IgD-negative memory B cell (primary cell): Measurements from ENCODE around the gene MED27. TPM values are rescaled to one million over a fixed set of nuclear protein-coding genes. Genes with fewer than 3 reads are reported as not detected.
"Not testable (repeated sequence)": the region's sequence is repeated elsewhere in the genome, so short reads cannot be mapped to it uniquely, and the experiment has no call there.

Experiments
- H3K27ac Mint-ChIP-seq, 3 donors: one replicate each; pipeline ENCODE4 v1.8.0; 2020 to 2022; ENCODE audit warnings: mild to moderate bottlenecking in 3 of 3, mixed read lengths in 3 of 3, moderate library complexity in 1 of 3
- H3K27me3 Mint-ChIP-seq: one replicate; pipeline ENCODE4 v1.8.0; 2021; ENCODE audit warnings: mixed read lengths
- H3K36me3 Mint-ChIP-seq: one replicate; pipeline ENCODE4 v1.8.0; 2020; ENCODE audit warnings: mild to moderate bottlenecking, mixed read lengths
- H3K4me1 Mint-ChIP-seq, 3 donors: one replicate each; pipeline ENCODE4 v1.8.0; 2020 to 2022; ENCODE audit warnings: mixed read lengths in 3 of 3, mild to moderate bottlenecking in 1 of 3
- H3K4me3 Mint-ChIP-seq, 4 donors: one replicate each; pipeline ENCODE4 v1.8.0; 2020 to 2022; ENCODE audit warnings: mild to moderate bottlenecking in 4 of 4, mixed read lengths in 4 of 4, moderate library complexity in 3 of 4
- H3K9me3 Mint-ChIP-seq, 3 donors: one replicate each; pipeline ENCODE4 v1.8.0; 2020 to 2021; ENCODE audit warnings: mixed read lengths in 3 of 3, mild to moderate bottlenecking in 1 of 3
- polyA plus RNA-seq: library from polyadenylated mRNA; unstranded; fragments of 300-500 nt; fragmentation: Illumina TruSeq; gene quantifications from one replicate; pipeline ENCODE4 v1.2.3, GENCODE V29; 2021

Gene MED27
- polyA plus RNA-seq, 1 donor from 2014 or later: 33.7 TPM

DNA sequence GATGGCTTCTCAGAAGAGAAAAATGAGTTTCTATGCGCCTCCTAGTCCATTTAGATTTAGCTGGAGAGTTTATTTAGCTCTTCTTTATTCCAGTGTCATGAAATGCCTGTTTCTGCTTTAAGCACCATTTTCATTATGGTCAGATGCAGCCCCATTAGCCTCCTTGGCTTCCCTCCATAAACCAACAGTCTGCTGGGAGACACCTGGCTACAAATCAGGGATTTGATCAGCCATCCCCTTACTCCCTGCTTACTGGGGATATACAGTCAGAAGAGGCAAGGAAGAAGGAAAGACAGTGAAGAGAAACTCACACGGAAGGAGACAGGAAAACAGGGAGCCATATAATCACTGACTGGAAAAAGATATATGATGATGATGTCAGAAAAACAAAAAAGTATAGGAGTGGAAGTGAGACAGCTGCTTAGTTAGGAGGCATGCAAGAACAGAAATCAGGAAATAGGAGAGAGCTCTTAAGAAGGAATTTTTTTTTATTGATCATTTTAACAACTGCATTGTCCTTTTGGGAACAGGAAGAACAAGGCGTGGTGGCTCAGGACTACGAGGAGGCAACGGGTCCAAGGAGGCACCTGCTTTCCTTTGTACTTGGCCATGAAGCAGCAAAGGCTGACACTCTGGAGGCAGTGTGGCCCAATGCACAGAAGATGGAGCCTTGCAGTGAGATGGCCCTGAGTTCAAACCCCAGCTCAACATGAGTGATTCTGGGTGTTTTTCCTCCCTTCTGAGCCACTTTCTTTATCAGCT lies 56.1 kb downstream of the MED27 start:
- H3K4me1 Mint-ChIP-seq: peaks cover 4 to 13% (median 7%) of the 10 kb centered on the region in 3 donors
- H3K27me3 Mint-ChIP-seq: no peaks in the 10 kb centered on the region

GRCh38 chr9:132020820-132021510 lies 58.7 kb downstream of the MED27 start:
- peaks cover 4 to 9% (median 6%) of the 10 kb centered on the region in 3 donors for H3K4me1 Mint-ChIP-seq
- H3K4me3 Mint-ChIP-seq: peak overlapping the region in 1 of 4 donors; percentile 73
- H3K27ac Mint-ChIP-seq: no peak overlapping the region
- H3K27me3 Mint-ChIP-seq: no peaks in the 10 kb centered on the region
- peaks cover 0 to 2% (median 0%) of the 10 kb centered on the region in 3 donors for H3K9me3 Mint-ChIP-seq
- peaks cover 17% of the 10 kb centered on the region for H3K36me3 Mint-ChIP-seq

More for the DNA sequence above, 56.1 kb downstream of the MED27 start:
- H3K9me3 Mint-ChIP-seq: peaks cover 0 to 2% (median 0%) of the 10 kb centered on the region in 3 donors
- peaks cover 17% of the 10 kb centered on the region for H3K36me3 Mint-ChIP-seq
- peak overlapping the region in 2 of 4 donors; percentile 43 to 52 for H3K4me3 Mint-ChIP-seq
- H3K27ac Mint-ChIP-seq: no peak overlapping the region

- peaks cover 4 to 9% (median 6%) of the 10 kb centered on the region in 3 donors for H3K4me1 Mint-ChIP-seq
- H3K9me3 Mint-ChIP-seq: peaks cover 0 to 2% (median 0%) of the 10 kb centered on the region in 3 donors
- no peak overlapping the region for H3K4me3 Mint-ChIP-seq
- no peaks in the 10 kb centered on the region for H3K27me3 Mint-ChIP-seq
- no peak overlapping the region for H3K27ac Mint-ChIP-seq
- peaks cover 14% of the 10 kb centered on the region for H3K36me3 Mint-ChIP-seq
Observed at GRCh38 chr9:132020272-132020671, 59.4 kb downstream of the MED27 start.

- Mint-ChIP-seq H3K4me3 (no peak overlapping the region), H3K9me3 (peaks cover 0 to 2% (median 0%) of the 10 kb centered on the region in 3 donors), H3K27ac (no peak overlapping the region), H3K36me3 (peaks cover 12% of the 10 kb centered on the region), H3K4me1 (peaks cover 4 to 9% (median 4%) of the 10 kb centered on the region in 3 donors), H3K27me3 (no peaks in the 10 kb centered on the region)
Observed at GRCh38 chr9:132019702-132020101, 60.0 kb downstream of the MED27 start.

DNA sequence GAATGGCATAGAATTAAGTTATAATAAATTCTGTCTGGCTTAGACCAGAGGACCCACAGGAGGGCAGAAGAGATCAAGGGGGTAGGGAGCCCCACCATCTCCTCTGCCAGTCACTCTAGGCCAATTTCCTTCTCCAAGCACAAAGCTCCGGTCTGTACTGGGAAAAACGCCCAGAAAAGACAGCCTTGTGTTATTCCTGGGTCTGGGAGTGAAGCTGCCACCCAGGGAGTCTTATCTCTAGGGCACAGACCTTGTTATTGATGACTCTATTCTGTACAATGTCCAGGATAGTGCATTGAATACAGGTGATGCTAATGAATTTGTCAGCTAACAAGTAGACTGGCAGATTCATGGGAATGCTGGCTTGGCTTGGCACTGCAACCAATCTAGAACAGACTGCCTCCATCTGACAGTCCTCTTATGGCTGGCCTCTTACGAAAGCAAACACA lies 60.7 kb downstream of the MED27 start:
- H3K27me3 Mint-ChIP-seq: no peaks in the 10 kb centered on the region
- peaks cover 8% of the 10 kb centered on the region for H3K36me3 Mint-ChIP-seq
- peaks cover 0 to 6% (median 4%) of the 10 kb centered on the region in 3 donors for H3K4me1 Mint-ChIP-seq
- peaks cover 0 to 2% (median 0%) of the 10 kb centered on the region in 3 donors for H3K9me3 Mint-ChIP-seq
- H3K27ac Mint-ChIP-seq: no peak overlapping the region
- no peak overlapping the region for H3K4me3 Mint-ChIP-seq

- no peaks in the 10 kb centered on the region for H3K9me3 Mint-ChIP-seq
- no peaks in the 10 kb centered on the region for H3K27me3 Mint-ChIP-seq
- peaks cover 0 to 8% (median 0%) of the 10 kb centered on the region in 3 donors for H3K4me1 Mint-ChIP-seq
- no peak overlapping the region for H3K4me3 Mint-ChIP-seq
- H3K36me3 Mint-ChIP-seq: peaks cover 8% of the 10 kb centered on the region
- peak overlapping the region in 1 of 3 donors; percentile 29 for H3K27ac Mint-ChIP-seq
Observed at GRCh38 chr9:132016456-132016855, 63.2 kb downstream of the MED27 start.

DNA sequence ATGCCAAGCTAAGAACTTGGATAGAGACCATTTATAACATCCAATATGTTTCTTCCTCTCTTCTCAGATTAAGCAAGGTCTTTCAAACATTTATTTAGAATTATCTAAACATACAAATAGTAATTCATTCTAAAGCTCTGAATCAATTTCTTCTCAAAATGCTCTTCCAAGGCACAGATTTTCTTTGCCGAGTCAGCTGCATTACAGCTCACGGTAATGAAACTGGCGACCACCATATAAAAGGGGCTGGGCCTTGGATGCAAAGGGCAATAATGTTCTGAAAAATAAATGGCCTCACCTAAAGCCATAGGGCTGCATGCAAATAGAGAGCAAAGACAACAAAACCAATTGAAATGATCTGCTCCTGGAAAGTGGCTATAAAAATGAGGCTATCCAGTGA lies 63.8 kb downstream of the MED27 start:
- Mint-ChIP-seq H3K36me3 (peaks cover 6% of the 10 kb centered on the region), H3K9me3 (no peaks in the 10 kb centered on the region), H3K4me1 (peaks cover 0 to 4% (median 0%) of the 10 kb centered on the region in 3 donors)

DNA sequence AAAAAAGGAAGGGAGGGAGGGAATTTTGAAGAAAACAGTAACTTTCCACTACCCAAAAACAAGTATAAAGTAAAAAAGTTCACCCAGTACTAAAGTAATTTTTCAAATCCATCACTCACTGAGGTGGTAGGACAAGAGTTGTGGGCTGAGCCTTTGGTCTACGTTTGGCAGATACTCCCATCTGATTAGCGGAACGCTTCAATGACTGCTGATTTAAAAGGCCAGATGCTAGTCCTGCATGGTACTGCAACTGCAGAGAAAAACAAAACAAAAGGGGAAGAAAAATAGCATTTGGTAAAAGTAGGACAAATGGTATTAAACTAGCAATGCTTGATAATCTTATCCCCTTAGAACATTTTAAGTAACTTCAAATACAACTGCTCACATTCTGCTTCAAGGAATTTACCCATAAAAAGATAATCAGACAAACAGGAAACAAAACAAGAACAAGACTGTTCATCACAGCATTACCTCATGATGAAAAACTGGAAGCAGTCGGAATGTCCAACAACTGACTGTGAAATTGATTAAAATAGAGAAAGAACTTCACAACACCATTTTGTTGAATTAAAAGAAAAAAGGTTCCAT lies 65.4 kb downstream of the MED27 start:
- no peak overlapping the region for H3K4me3 Mint-ChIP-seq

More for the DNA sequence above, 63.8 kb downstream of the MED27 start:
- no peaks in the 10 kb centered on the region for H3K27me3 Mint-ChIP-seq
- no peak overlapping the region for H3K4me3 Mint-ChIP-seq
- no peak overlapping the region for H3K27ac Mint-ChIP-seq

GRCh38 chr9:132012704-132013357 lies 66.8 kb downstream of the MED27 start:
- Mint-ChIP-seq H3K4me3 (no peak overlapping the region), H3K9me3 (no peaks in the 10 kb centered on the region), H3K27ac (no peak overlapping the region), H3K36me3 (peaks cover 14% of the 10 kb centered on the region), H3K27me3 (no peaks in the 10 kb centered on the region), H3K4me1 (peaks cover 0 to 4% (median 0%) of the 10 kb centered on the region in 3 donors)

More for the DNA sequence above, 65.4 kb downstream of the MED27 start:
- peaks cover 8% of the 10 kb centered on the region for H3K36me3 Mint-ChIP-seq
- peaks cover 0 to 4% (median 0%) of the 10 kb centered on the region in 3 donors for H3K4me1 Mint-ChIP-seq
- H3K27me3 Mint-ChIP-seq: no peaks in the 10 kb centered on the region
- no peaks in the 10 kb centered on the region for H3K9me3 Mint-ChIP-seq
- H3K27ac Mint-ChIP-seq: no peak overlapping the region

- Mint-ChIP-seq H3K27ac (no peak overlapping the region), H3K9me3 (no peaks in the 10 kb centered on the region), H3K4me3 (no peak overlapping the region), H3K27me3 (no peaks in the 10 kb centered on the region), H3K36me3 (peaks cover 14% of the 10 kb centered on the region), H3K4me1 (peaks cover 4 to 5% (median 5%) of the 10 kb centered on the region in 3 donors)
Observed at GRCh38 chr9:132011896-132012295, 67.8 kb downstream of the MED27 start.

DNA sequence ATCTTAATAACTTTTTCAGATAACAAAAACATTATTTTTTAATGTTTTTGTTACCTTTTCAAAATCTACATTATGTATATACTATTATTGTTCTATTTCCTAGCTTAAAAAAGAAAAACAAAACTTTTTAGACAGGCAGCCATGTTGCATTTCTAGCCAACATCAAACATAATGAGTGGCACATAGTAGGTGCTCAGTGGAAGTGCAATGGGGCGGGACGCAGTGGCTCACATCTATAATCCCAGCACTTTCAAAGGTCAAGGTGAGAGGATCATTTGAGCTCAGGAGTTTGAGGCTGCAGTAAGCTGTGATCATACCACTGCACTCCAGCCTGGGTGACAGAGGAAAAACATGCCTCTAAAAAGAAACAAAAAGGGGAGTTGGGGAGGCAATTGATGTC lies 68.4 kb downstream of the MED27 start:
- H3K36me3 Mint-ChIP-seq: peaks cover 14% of the 10 kb centered on the region
- H3K9me3 Mint-ChIP-seq: no peaks in the 10 kb centered on the region
- no peaks in the 10 kb centered on the region for H3K27me3 Mint-ChIP-seq
- peaks cover 4 to 6% (median 5%) of the 10 kb centered on the region in 3 donors for H3K4me1 Mint-ChIP-seq
- H3K4me3 Mint-ChIP-seq: no peak overlapping the region
- no peak overlapping the region for H3K27ac Mint-ChIP-seq

GRCh38 chr9:132010201-132010600 lies 69.5 kb downstream of the MED27 start:
- not testable (repeated sequence) for H3K9me3 Mint-ChIP-seq, H3K27me3 Mint-ChIP-seq, H3K27ac Mint-ChIP-seq, H3K4me3 Mint-ChIP-seq, H3K4me1 Mint-ChIP-seq
- peaks cover 14% of the 10 kb centered on the region for H3K36me3 Mint-ChIP-seq

DNA sequence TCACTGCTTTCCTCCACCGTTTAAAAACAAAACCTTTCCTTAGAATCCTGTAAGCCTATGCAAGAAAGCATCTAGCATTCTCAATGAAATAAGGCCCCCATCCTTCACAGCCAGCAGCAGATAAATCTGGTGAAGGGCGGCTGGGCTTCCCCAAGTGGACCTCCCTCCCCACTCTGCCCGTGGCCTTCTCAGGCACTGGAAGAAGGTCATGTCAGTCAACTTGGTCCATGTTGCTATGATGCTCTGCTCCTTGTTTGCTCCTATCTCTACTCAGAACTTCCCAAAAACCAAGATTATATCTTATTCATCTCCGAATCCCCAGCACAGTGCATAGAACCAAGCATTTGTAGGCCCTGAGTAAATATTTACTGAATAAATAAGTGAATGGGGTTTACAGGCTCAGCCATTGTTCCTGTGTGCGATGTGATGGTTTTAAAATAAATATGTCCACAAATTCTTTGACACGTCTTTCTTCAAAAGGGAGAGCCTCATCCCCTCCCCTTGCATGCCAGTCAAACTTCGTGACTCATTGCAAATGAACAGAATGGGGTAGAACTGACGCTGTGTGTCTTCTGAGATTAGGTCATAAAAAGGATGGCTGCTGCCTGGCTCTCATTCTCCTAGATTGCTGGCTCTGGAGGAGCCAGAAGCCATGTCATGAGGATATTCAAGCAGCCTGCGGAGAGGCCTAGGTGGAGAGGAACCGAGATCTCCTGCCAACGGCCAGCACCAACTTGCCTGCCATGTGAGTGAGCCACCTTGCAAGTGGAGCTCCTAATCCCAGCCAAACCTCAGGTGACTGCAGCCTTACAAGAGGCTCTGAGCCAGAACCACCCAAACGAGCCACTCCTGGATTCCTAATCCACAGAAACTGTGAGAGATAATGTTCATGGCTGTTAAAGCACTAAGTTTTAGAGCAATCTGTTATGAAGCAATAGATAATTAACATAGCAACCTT lies 70.5 kb downstream of the MED27 start:
- Mint-ChIP-seq H3K4me3 (no peak overlapping the region), H3K27ac (no peak overlapping the region), H3K27me3 (no peaks in the 10 kb centered on the region), H3K4me1 (peaks cover 9 to 14% (median 11%) of the 10 kb centered on the region in 3 donors), H3K9me3 (no peaks in the 10 kb centered on the region), H3K36me3 (peaks cover 14% of the 10 kb centered on the region)
